ENCODE data around the gene ADAM12. TPM values are rescaled to one million over a fixed set of nuclear protein-coding genes. Genes with fewer than 3 reads are reported as not detected.

Gene ADAM12
- total and polyA plus RNA-seq, 2 donors (not counting 1 experiment from before 2014, with no cell fraction given): 21.0 to 56.9 TPM

DNA sequence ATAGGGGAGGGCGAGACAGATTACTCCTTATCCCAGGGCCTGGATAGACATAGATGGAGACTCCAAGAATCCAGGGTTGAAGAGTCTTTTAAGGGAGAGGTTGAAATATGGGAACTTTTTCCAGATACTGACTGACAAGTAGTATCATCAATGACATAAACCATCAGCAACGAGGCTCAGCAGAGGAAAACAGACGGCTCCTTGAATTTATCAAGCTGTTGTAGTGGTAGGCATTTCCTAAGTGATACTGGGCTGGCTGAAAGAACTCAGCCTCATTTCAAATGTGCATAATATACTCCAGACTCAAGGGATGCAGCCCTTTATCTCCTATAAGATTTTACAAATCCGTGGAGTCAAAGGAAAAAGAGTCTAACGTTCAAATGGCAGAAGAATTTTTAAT is 341.4 kb downstream of the ADAM12 start:
- H3K9me3 ChIP-seq (ENCODE audit: control insufficient read depth, insufficient read depth, low read depth, low read length): no peaks in the 10 kb centered on the region
- H3K4me3 ChIP-seq (replicated peaks in 1 of 4; ENCODE audit: control extremely low read depth in 1 of 4, insufficient read depth in 1 of 4, low read depth in 3 of 4, low read length in 4 of 4): no peak overlapping the region
- H3K4me2 ChIP-seq (ENCODE audit: extremely low read depth, insufficient read depth, low read length): no peak overlapping the region
- TF ChIP-seq, protein P1, sequence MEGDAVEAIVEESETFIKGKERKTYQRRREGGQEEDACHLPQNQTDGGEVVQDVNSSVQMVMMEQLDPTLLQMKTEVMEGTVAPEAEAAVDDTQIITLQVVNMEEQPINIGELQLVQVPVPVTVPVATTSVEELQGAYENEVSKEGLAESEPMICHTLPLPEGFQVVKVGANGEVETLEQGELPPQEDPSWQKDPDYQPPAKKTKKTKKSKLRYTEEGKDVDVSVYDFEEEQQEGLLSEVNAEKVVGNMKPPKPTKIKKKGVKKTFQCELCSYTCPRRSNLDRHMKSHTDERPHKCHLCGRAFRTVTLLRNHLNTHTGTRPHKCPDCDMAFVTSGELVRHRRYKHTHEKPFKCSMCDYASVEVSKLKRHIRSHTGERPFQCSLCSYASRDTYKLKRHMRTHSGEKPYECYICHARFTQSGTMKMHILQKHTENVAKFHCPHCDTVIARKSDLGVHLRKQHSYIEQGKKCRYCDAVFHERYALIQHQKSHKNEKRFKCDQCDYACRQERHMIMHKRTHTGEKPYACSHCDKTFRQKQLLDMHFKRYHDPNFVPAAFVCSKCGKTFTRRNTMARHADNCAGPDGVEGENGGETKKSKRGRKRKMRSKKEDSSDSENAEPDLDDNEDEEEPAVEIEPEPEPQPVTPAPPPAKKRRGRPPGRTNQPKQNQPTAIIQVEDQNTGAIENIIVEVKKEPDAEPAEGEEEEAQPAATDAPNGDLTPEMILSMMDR (conservative IDR thresholded peaks at IDR 0.05 in 1 of 2, IDR thresholded peaks at IDR 0.05 in 1 of 2; ENCODE audit: low read depth in 1 of 2, low read length in 2 of 2): no peak
- no peak for TF ChIP-seq EZH2 (IDR thresholded peaks at IDR 0.05; ENCODE audit: low read length, missing control alignments)
- no peak for DNase-seq (ENCODE audit: low read depth in 2 of 2)
- H4K20me1 ChIP-seq (ENCODE audit: control insufficient read depth, extremely low read depth, insufficient read depth, low read length): no peaks in the 10 kb centered on the region
- H3K27ac ChIP-seq (ENCODE audit: insufficient read depth, low read length): no peak overlapping the region
- peaks cover 3% of the 10 kb centered on the region for H3K4me1 ChIP-seq (ENCODE audit: control insufficient read depth, extremely low read depth, insufficient read depth, low read length)
- H3K36me3 ChIP-seq (ENCODE audit: control insufficient read depth, insufficient read depth, low read length): no peaks in the 10 kb centered on the region
- H2AFZ ChIP-seq (ENCODE audit: low read length): no peak overlapping the region
- no peak overlapping the region for H3K9ac ChIP-seq (ENCODE audit: insufficient read depth, low read length)
- H3K27me3 ChIP-seq (ENCODE audit: control insufficient read depth, insufficient read depth, low read length): no peaks in the 10 kb centered on the region
- no peaks in the 10 kb centered on the region for H3K79me2 ChIP-seq (ENCODE audit: control insufficient read depth, insufficient read depth, low read length)

GRCh38 chr10:126045861-126046260 is 342.4 kb downstream of the ADAM12 start:
- H3K27ac ChIP-seq (ENCODE audit: insufficient read depth, low read length): no peak overlapping the region
- no peaks in the 10 kb centered on the region for H3K79me2 ChIP-seq (ENCODE audit: control insufficient read depth, insufficient read depth, low read length)
- no peaks in the 10 kb centered on the region for H4K20me1 ChIP-seq (ENCODE audit: control insufficient read depth, extremely low read depth, insufficient read depth, low read length)
- no peaks in the 10 kb centered on the region for H3K36me3 ChIP-seq (ENCODE audit: control insufficient read depth, insufficient read depth, low read length)
- peaks cover 3% of the 10 kb centered on the region for H3K4me1 ChIP-seq (ENCODE audit: control insufficient read depth, extremely low read depth, insufficient read depth, low read length)
- H3K9me3 ChIP-seq (ENCODE audit: control insufficient read depth, insufficient read depth, low read depth, low read length): no peaks in the 10 kb centered on the region
- no peak for TF ChIP-seq EZH2 (IDR thresholded peaks at IDR 0.05; ENCODE audit: low read length, missing control alignments)
- TF ChIP-seq, protein P1 (conservative IDR thresholded peaks at IDR 0.05 in 1 of 2, IDR thresholded peaks at IDR 0.05 in 1 of 2; ENCODE audit: low read depth in 1 of 2, low read length in 2 of 2): no peak
- no peak for DNase-seq (ENCODE audit: low read depth in 2 of 2)
- H3K9ac ChIP-seq (ENCODE audit: insufficient read depth, low read length): no peak overlapping the region
- no peak overlapping the region for H3K4me2 ChIP-seq (ENCODE audit: extremely low read depth, insufficient read depth, low read length)
- no peak overlapping the region for H3K4me3 ChIP-seq (replicated peaks in 1 of 4; ENCODE audit: control extremely low read depth in 1 of 4, insufficient read depth in 1 of 4, low read depth in 3 of 4, low read length in 4 of 4)
- H3K27me3 ChIP-seq (ENCODE audit: control insufficient read depth, insufficient read depth, low read length): no peaks in the 10 kb centered on the region
- H2AFZ ChIP-seq (ENCODE audit: low read length): no peak overlapping the region

DNA sequence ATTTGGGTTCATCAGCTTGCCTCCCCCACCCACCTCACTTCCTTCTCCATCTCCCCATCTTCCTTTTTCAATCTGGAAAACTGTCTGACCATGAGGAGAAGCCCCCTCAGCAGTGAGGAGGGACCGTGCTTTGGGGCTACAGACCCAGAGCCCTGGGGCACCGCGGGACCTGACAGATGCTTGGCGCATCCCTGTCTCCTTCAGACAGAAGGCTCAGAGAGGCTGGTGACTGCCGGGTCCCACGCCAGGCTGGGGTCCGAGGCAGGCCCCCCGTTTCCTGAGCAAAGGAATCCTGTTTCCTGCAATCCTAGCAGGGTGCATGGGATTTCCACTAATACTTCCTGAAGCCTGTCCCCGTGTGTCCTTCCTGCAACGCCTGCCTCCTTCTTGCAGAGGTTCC is 344.9 kb downstream of the ADAM12 start:
- Histone ChIP-seq H3K36me3 (ENCODE audit: control insufficient read depth, insufficient read depth, low read length) (no peaks in the 10 kb centered on the region), H4K20me1 (ENCODE audit: control insufficient read depth, extremely low read depth, insufficient read depth, low read length) (no peaks in the 10 kb centered on the region), H3K27ac (ENCODE audit: insufficient read depth, low read length) (no peak overlapping the region), H3K4me3 (replicated peaks in 1 of 4; ENCODE audit: control extremely low read depth in 1 of 4, insufficient read depth in 1 of 4, low read depth in 3 of 4, low read length in 4 of 4) (no peak overlapping the region), H3K79me2 (ENCODE audit: control insufficient read depth, insufficient read depth, low read length) (no peaks in the 10 kb centered on the region), H3K9me3 (ENCODE audit: control insufficient read depth, insufficient read depth, low read depth, low read length) (no peaks in the 10 kb centered on the region), H3K9ac (ENCODE audit: insufficient read depth, low read length) (no peak overlapping the region), H3K4me1 (ENCODE audit: control insufficient read depth, extremely low read depth, insufficient read depth, low read length) (peaks cover 3% of the 10 kb centered on the region), H2AFZ (ENCODE audit: low read length) (no peak overlapping the region), H3K4me2 (ENCODE audit: extremely low read depth, insufficient read depth, low read length) (no peak overlapping the region), H3K27me3 (ENCODE audit: control insufficient read depth, insufficient read depth, low read length) (no peaks in the 10 kb centered on the region)
- no peak for DNase-seq (ENCODE audit: low read depth in 2 of 2)
- TF ChIP-seq EZH2 (IDR thresholded peaks at IDR 0.05; ENCODE audit: low read length, missing control alignments): no peak
- TF ChIP-seq, protein P1 (conservative IDR thresholded peaks at IDR 0.05 in 1 of 2, IDR thresholded peaks at IDR 0.05 in 1 of 2; ENCODE audit: low read depth in 1 of 2, low read length in 2 of 2): no peak

All from fibroblast of lung (primary cell).